Measurements from ENCODE around the gene SMOC1. TPM values are rescaled to one million over a fixed set of nuclear protein-coding genes. Genes with fewer than 3 reads are reported as not detected.

SMOC1 gene
- total RNA-seq, 1 experiment from 2014 or later, result 0.14 TPM

DNA sequence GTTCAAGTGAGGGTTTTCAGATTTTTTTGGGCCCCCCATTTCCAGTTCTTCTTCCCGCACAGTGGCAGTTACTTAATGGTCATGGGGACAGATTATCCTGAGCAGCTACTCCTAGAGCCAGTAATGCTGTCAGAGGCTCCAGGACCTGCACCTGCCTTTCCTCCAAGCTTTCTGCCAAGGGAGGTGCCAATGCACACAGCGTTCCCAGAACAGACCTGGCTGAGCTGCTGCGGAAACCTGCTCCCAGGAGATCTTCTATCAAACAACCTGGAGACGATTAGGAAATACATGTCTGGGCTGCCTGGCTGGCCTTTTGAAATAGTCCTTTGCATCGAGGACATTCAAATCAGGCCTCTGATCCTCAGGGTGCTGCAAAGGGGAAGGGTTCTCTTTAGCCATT, 188.6 kb downstream of the SMOC1 start:
- Mint-ChIP-seq H3K27me3 (ENCODE audit: insufficient read depth, unreplicated experiment) (no peaks in the 10 kb centered on the region), H3K4me1 (ENCODE audit: low read depth, unreplicated experiment) (peaks cover 13% of the 10 kb centered on the region), H3K4me3 (ENCODE audit: unreplicated experiment) (no peak overlapping the region), H3K36me3 (ENCODE audit: insufficient read depth, unreplicated experiment) (no peaks in the 10 kb centered on the region), H3K9me3 (ENCODE audit: unreplicated experiment) (no peaks in the 10 kb centered on the region), H3K27ac (ENCODE audit: unreplicated experiment) (no peak overlapping the region)
- no peaks in the 10 kb centered on the region for H3K36me3 ChIP-seq (ENCODE audit: control insufficient read depth, insufficient read depth, low read length)
- H3K9me3 ChIP-seq, result no peaks in the 10 kb centered on the region
- ChIA-PET CTCF (no interaction called here), POLR2A (no interaction called here)
- DNase-seq, result no peak
- intact Hi-C loops (cut with micrococcal nuclease; ENCODE audit: unreplicated experiment), result no loop called here
- TF ChIP-seq, protein P1, sequence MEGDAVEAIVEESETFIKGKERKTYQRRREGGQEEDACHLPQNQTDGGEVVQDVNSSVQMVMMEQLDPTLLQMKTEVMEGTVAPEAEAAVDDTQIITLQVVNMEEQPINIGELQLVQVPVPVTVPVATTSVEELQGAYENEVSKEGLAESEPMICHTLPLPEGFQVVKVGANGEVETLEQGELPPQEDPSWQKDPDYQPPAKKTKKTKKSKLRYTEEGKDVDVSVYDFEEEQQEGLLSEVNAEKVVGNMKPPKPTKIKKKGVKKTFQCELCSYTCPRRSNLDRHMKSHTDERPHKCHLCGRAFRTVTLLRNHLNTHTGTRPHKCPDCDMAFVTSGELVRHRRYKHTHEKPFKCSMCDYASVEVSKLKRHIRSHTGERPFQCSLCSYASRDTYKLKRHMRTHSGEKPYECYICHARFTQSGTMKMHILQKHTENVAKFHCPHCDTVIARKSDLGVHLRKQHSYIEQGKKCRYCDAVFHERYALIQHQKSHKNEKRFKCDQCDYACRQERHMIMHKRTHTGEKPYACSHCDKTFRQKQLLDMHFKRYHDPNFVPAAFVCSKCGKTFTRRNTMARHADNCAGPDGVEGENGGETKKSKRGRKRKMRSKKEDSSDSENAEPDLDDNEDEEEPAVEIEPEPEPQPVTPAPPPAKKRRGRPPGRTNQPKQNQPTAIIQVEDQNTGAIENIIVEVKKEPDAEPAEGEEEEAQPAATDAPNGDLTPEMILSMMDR (IDR thresholded peaks at IDR 0.05; ENCODE audit: insufficient read depth in 1 of 2, low read depth in 1 of 2, low read length in 1 of 2, severe bottlenecking in 1 of 2, unreplicated experiment in 1 of 2), result no peak
- H3K4me3 ChIP-seq (ENCODE audit: low read depth, low read length), result no peak overlapping the region
- H3K4me1 ChIP-seq, result peaks cover 12% of the 10 kb centered on the region
- BruUV-seq (replicated peaks), result no TSS peak
- H3K27me3 ChIP-seq (replicated peaks; ENCODE audit: control insufficient read depth, insufficient read depth, low read length), result no peaks in the 10 kb centered on the region

DNA sequence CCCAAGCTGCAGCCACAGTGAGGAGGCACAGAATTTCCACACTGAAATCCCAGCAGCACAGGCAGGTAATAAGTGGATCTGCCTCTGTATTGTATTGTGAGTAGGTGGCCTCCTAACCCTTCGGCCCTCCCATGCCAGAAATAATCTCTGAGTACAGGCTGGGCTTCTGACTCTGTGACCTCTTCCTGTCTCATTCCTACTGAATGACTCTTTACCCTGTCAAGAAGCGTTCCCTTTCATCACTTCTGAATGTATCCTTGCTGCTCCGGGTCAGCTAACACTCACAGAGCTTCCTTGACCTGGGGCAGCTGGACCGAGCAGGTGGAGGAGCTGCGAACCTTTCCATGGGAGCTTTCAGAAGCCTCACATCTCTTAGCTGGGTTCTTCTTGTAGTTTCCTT, 190.0 kb downstream of the SMOC1 start:
- Mint-ChIP-seq H3K27me3 (ENCODE audit: insufficient read depth, unreplicated experiment) (no peaks in the 10 kb centered on the region), H3K4me3 (ENCODE audit: unreplicated experiment) (no peak overlapping the region), H3K4me1 (ENCODE audit: low read depth, unreplicated experiment) (peaks cover 7% of the 10 kb centered on the region), H3K27ac (ENCODE audit: unreplicated experiment) (no peak overlapping the region), H3K36me3 (ENCODE audit: insufficient read depth, unreplicated experiment) (no peaks in the 10 kb centered on the region), H3K9me3 (ENCODE audit: unreplicated experiment) (no peaks in the 10 kb centered on the region)
- intact Hi-C loops (cut with micrococcal nuclease; ENCODE audit: unreplicated experiment), result no loop called here
- BruUV-seq (replicated peaks), result no TSS peak
- POLR2A ChIA-PET, result no interaction called here
- H3K36me3 ChIP-seq (ENCODE audit: control insufficient read depth, insufficient read depth, low read length), result no peaks in the 10 kb centered on the region
- no peak overlapping the region for H3K4me3 ChIP-seq (ENCODE audit: low read depth, low read length)
- H3K27me3 ChIP-seq (replicated peaks; ENCODE audit: control insufficient read depth, insufficient read depth, low read length), result no peaks in the 10 kb centered on the region
- TF ChIP-seq, protein P1 (IDR thresholded peaks at IDR 0.05; ENCODE audit: insufficient read depth in 1 of 2, low read depth in 1 of 2, low read length in 1 of 2, severe bottlenecking in 1 of 2, unreplicated experiment in 1 of 2), result no peak
- no peaks in the 10 kb centered on the region for H3K9me3 ChIP-seq
- H3K4me1 ChIP-seq, result peaks cover 16% of the 10 kb centered on the region
- DNase-seq, result peak; percentile 17 to 43
- CTCF ChIA-PET, result interaction anchor here (0.8 to 1.0 kb wide), 2 partner anchors 16 to 41 kb away, joined by 3 to 4 read pairs; no protein-coding TSS in a partner anchor

DNA sequence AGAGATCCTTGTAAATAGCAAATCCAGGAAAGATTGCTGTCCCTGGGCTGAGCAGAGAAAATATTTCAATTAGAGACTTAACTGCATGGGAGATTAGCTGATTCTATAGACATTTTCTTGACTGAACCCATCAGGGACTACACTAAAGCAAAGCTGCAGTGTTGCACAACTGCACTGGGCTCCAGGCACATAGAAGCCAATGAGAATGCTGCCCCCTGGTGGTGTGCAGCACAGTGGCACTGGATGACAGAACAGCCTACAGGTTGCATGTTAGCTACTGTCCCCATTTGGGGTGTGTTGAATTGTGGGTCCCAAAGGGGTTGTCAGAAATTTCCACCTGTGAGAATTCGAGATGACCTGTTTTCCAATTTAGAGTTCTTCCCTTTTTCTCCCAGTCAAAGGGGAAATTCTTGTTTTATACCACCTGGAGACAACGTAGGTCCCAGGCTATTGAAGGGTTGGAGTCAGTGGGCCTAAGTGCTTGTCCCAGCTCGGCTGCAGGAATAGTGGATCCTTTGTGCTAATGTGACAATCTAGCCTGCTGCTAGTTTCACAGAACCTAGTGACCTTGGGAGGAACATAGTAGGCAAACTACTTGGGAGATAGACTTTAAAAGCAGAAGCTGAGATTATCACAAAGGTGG, 194.8 kb downstream of the SMOC1 start:
- TF ChIP-seq, protein P1 (IDR thresholded peaks at IDR 0.05; ENCODE audit: insufficient read depth in 1 of 2, low read depth in 1 of 2, low read length in 1 of 2, severe bottlenecking in 1 of 2, unreplicated experiment in 1 of 2), result peak; percentile 88 to 96
- peaks cover 18% of the 10 kb centered on the region for H3K4me1 Mint-ChIP-seq (ENCODE audit: low read depth, unreplicated experiment)
- no TSS peak for BruUV-seq (replicated peaks)
- no peak overlapping the region for H3K4me3 Mint-ChIP-seq (ENCODE audit: unreplicated experiment)
- Histone ChIP-seq H3K36me3 (ENCODE audit: control insufficient read depth, insufficient read depth, low read length) (no peaks in the 10 kb centered on the region), H3K9me3 (no peaks in the 10 kb centered on the region), H3K27me3 (replicated peaks; ENCODE audit: control insufficient read depth, insufficient read depth, low read length) (no peaks in the 10 kb centered on the region), H3K4me1 (peaks cover 13% of the 10 kb centered on the region), H3K4me3 (ENCODE audit: low read depth, low read length) (no peak overlapping the region)
- H3K27me3 Mint-ChIP-seq (ENCODE audit: insufficient read depth, unreplicated experiment), result no peaks in the 10 kb centered on the region
- H3K36me3 Mint-ChIP-seq (ENCODE audit: insufficient read depth, unreplicated experiment), result no peaks in the 10 kb centered on the region
- H3K27ac Mint-ChIP-seq (ENCODE audit: unreplicated experiment), result no peak overlapping the region
- ChIA-PET CTCF (interaction anchor here (0.6 to 3.6 kb wide), 16 partner anchors 8 to 780 kb away, joined by 3 to 31 read pairs (median 4); partner anchors contain the start of gene SLC10A1), POLR2A (interaction anchor here (0.5 kb wide), 1 partner anchor 30 kb away, joined by 5 read pairs; no protein-coding TSS in a partner anchor)
- DNase-seq, result peak; percentile 82 to 87
- intact Hi-C loops (cut with micrococcal nuclease; ENCODE audit: unreplicated experiment), result loop anchor here (1.0 to 5.0 kb wide), 5 partner anchors 26 to 343 kb away; no protein-coding TSS in a partner anchor
- no peaks in the 10 kb centered on the region for H3K9me3 Mint-ChIP-seq (ENCODE audit: unreplicated experiment)

All from Caco-2 (cell line).